K562 (cell line): ENCODE data around the gene GYG2. TPM values are rescaled to one million over a fixed set of nuclear protein-coding genes. Genes with fewer than 3 reads are reported as not detected.
A peak's percentile ranks its signal among the peaks of the same experiment; 100 is the strongest.

Experiments used
- ATAC-seq: fragments of 200-7000 bp; cut with Tn5 transposase; 3 replicates; pipeline ENCODE4 v1.9.1; 2020; ENCODE audit warnings: moderate library complexity
- BruUV-seq: library from RNA; stranded (reverse); fragments of 400-500 nt; replicated peaks from 2 replicates; lab custom pipeline; 2021; lab: Mats Ljungman, UMichigan
- CTCF ChIA-PET: fragments of 300-600 bp; formaldehyde crosslinking; extraction: SDS; loops from one replicate; lab custom pipeline; 2021; ENCODE audit warnings: low intra/inter-chr PET ratio; lab: Yijun Ruan, JAX
- POLR2A ChIA-PET: fragments of 300-600, 350-650 bp; sonication (Branson Sonifier 250); formaldehyde crosslinking; extraction: SDS; loops from one replicate; lab custom pipeline; 2021; ENCODE audit warnings: antibody characterized with exemption, inconsistent platforms; lab: Yijun Ruan, JAX
- DNase-seq, 4 experiments: peaks; one replicate each; pipeline versions ENCODE4 v3.0.0 to v3.0.0-alpha.2; 2011 to 2018; ENCODE audit warnings: low spot score in 3 of 4, mixed read lengths in 3 of 4; ENCODE audit errors: extremely low read depth in 1 of 4
- FAIRE-seq: peaks from 2 replicates; lab custom pipeline; 2011; peaks lifted over from hg19 to GRCh38; lab: Jason Lieb, UNC
- H2AFZ ChIP-seq: 2 replicates; pipeline ENCODE4 v1.6.0; 2011; ENCODE audit warnings: low read depth, low read length, control low read depth, inconsistent platforms
- H3K27ac ChIP-seq: fragments of 200-600 bp; 3 replicates; pipeline ENCODE4 v1.8.0; 2011; ENCODE audit warnings: low read depth, mild to moderate bottlenecking, control low read depth, inconsistent platforms, low read length, moderate library complexity, mixed read lengths; ENCODE audit errors: extremely low read depth
- H3K27me3 ChIP-seq, 2 experiments: fragments of 300-600 bp in 1 of 2; 2 replicates in 1 of 2; 3 replicates in 1 of 2; pipeline versions ENCODE4 v1.6.0 to v1.8.0; 2011; ENCODE audit warnings: inconsistent platforms in 2 of 2, low read length in 2 of 2, mild to moderate bottlenecking in 1 of 2, mixed read lengths in 1 of 2, moderate library complexity in 1 of 2; ENCODE audit not compliant: control insufficient read depth in 2 of 2, insufficient read depth in 2 of 2
- H3K36me3 ChIP-seq: fragments of 300-600 bp; 3 replicates; pipeline ENCODE4 v1.8.0; 2011; ENCODE audit warnings: mild to moderate bottlenecking, low read length, inconsistent platforms; ENCODE audit not compliant: control insufficient read depth, insufficient read depth
- H3K4me1 ChIP-seq, 2 experiments: fragments of 200-600 bp in 1 of 2; replicated peaks in 1 of 2; 2 replicates in 1 of 2; 3 replicates in 1 of 2; pipeline versions ENCODE4 v1.5.1 to v1.8.0; 2011; ENCODE audit warnings: inconsistent platforms in 2 of 2, low read length in 2 of 2, mild to moderate bottlenecking in 1 of 2, mixed read lengths in 1 of 2, moderate library complexity in 1 of 2; ENCODE audit not compliant: control insufficient read depth in 2 of 2, insufficient read depth in 2 of 2
- H3K4me2 ChIP-seq: 2 replicates; pipeline ENCODE4 v1.6.1; 2011; ENCODE audit warnings: low read length, control low read depth, inconsistent platforms, mixed read lengths; ENCODE audit not compliant: insufficient read depth
- H3K4me3 ChIP-seq: fragments of 200-600 bp; sonication (generic), shearing (Covaris generic); 2 replicates; pipeline ENCODE4 v1.5.1; 2016; ENCODE audit warnings: control low read depth, inconsistent platforms
- H3K79me2 ChIP-seq: fragments of 200-600 bp; 3 replicates; pipeline ENCODE4 v1.8.0; 2011; ENCODE audit warnings: low read length, inconsistent platforms; ENCODE audit not compliant: control insufficient read depth, insufficient read depth
- H3K9ac ChIP-seq, 2 experiments: 2 replicates each; pipeline versions ENCODE4 v1.6.0 to v1.6.1; 2011; ENCODE audit warnings: low read depth in 2 of 2, low read length in 2 of 2, control low read depth in 1 of 2, inconsistent platforms in 1 of 2, mild to moderate bottlenecking in 1 of 2, mixed read lengths in 1 of 2; ENCODE audit not compliant: insufficient read depth in 1 of 2
- H3K9me1 ChIP-seq: one replicate; pipeline ENCODE4 v1.6.0; 2011; ENCODE audit warnings: inconsistent platforms, mild to moderate bottlenecking, low read length, moderate library complexity; ENCODE audit not compliant: control insufficient read depth, insufficient read depth
- H3K9me3 ChIP-seq: replicated peaks from 2 replicates; pipeline ENCODE4 v1.5.1; 2011; ENCODE audit warnings: low read depth, low read length, inconsistent platforms; ENCODE audit not compliant: control insufficient read depth, insufficient read depth
- H4K20me1 ChIP-seq: replicated peaks from 2 replicates; pipeline ENCODE4 v1.6.1; 2011; ENCODE audit warnings: low read length, inconsistent platforms, mixed read lengths; ENCODE audit not compliant: control insufficient read depth, insufficient read depth
- DDX20 ChIP-seq: fragments of 450-650 bp; IDR thresholded peaks from 2 replicates; pipeline ENCODE4 v1.6.1; 2016; ENCODE audit warnings: missing genetic modification characterization, low read depth, mild to moderate bottlenecking, missing compliant biosample characterization, moderate library complexity
- NR4A1 ChIP-seq, 2 experiments: fragments of 250-450 bp in 1 of 2; fragments of 450-650 bp in 1 of 2; sonication (Bioruptor Pico) in 1 of 2; IDR thresholded peaks; 2 replicates each; pipeline versions ENCODE4 v1.4.0 to v1.6.1; 2016 to 2020; ENCODE audit warnings: mild to moderate bottlenecking in 2 of 2, missing compliant biosample characterization in 1 of 2, missing genetic modification characterization in 1 of 2, moderate library complexity in 1 of 2
- PTTG1 ChIP-seq: fragments of 450-650 bp; IDR thresholded peaks from 2 replicates; pipeline ENCODE4 v1.6.1; 2016; ENCODE audit warnings: low read depth, mild to moderate bottlenecking, missing genetic modification characterization, missing compliant biosample characterization
- PYGO2 ChIP-seq: fragments of 450-650 bp; IDR thresholded peaks from 2 replicates; pipeline ENCODE4 v1.6.1; 2016; ENCODE audit warnings: mild to moderate bottlenecking, missing genetic modification characterization, moderate library complexity, missing compliant biosample characterization
- ZNF175 ChIP-seq: fragments of 200-800 bp; sonication (Bioruptor generic); IDR thresholded peaks from 2 replicates; pipeline ENCODE4 v1.6.1; 2016; ENCODE audit warnings: low read depth, mild to moderate bottlenecking, missing genetic modification characterization, missing compliant biosample characterization
- ZNF239 ChIP-seq: fragments of 250-450 bp; sonication (Bioruptor Pico); IDR thresholded peaks from 2 replicates; pipeline ENCODE4 v1.4.0; 2020; ENCODE audit warnings: mild to moderate bottlenecking
- ZNF76 ChIP-seq: fragments of 250-450 bp; sonication (Bioruptor Pico); IDR thresholded peaks from 2 replicates; pipeline ENCODE4 v1.4.0; 2020; ENCODE audit warnings: mild to moderate bottlenecking, moderate library complexity, borderline replicate concordance
- WGBS: fragments of 100-300 bp; shearing (Covaris generic); methylation state at CpG from one replicate; pipeline ENCODE4 v1.1.6; 2016; ENCODE audit warnings: low coverage, mixed read lengths; ENCODE audit not compliant: insufficient coverage; ENCODE audit errors: missing lambda C conversion rate; 5-methylcytosine and 5-hydroxymethylcytosine counted together
- in situ Hi-C: fragments of 300-500 bp; cut with MboI; formaldehyde crosslinking; loops from 4 replicates; pipeline ENCODE4 v1.15.0; 2018; ENCODE audit warnings: inconsistent platforms, mixed read lengths
- intact Hi-C: fragments of 100-400 bp; cut with micrococcal nuclease; formaldehyde crosslinking; loops from 2 replicates; pipeline ENCODE4 v1.14.2; 2022
- polyA plus RNA-seq, 8 experiments: library from polyadenylated mRNA; depleted of rRNA in 4 of 8; stranded (reverse) in 5 of 8; unstranded in 3 of 8; fragments of >200 nt; fragmentation: Nextera tagmentation in 2 of 8; fragmentation: Illumina TruSeq in 1 of 8; extraction: Ambion mirVana in 2 of 8; extraction: Trizol in 1 of 8; gene quantifications; 2 replicates each; pipeline versions ENCODE4 v1.2.1 to v1.2.3, GENCODE V29; 2011 to 2014; ENCODE audit warnings: inconsistent platforms in 1 of 8, missing spikeins in 1 of 8
- total RNA-seq, 7 experiments: library from RNA; depleted of rRNA in 6 of 7; stranded (reverse); fragments of >200 nt in 6 of 7; fragmentation: Illumina TruSeq in 2 of 7; extraction: Trizol in 2 of 7; gene quantifications; 2 replicates each; pipeline versions ENCODE4 v1.2.1 to v1.2.3, GENCODE V29; 2011 to 2021; ENCODE audit warnings: low replicate concordance in 1 of 7
- TF ChIP-seq, protein P1 (sequence below): fragments of 450-650 bp; conservative IDR thresholded peaks from 2 replicates; pipeline ENCODE4 v1.6.1; 2016; ENCODE audit warnings: missing genetic modification characterization, low read depth, mild to moderate bottlenecking, missing compliant biosample characterization, moderate library complexity
- TF ChIP-seq, protein P2 (sequence below): fragments of 200-800 bp; sonication (Bioruptor generic); IDR thresholded peaks from 2 replicates; pipeline ENCODE4 v1.6.1; 2017; ENCODE audit warnings: missing genetic modification characterization, missing compliant biosample characterization
- TF ChIP-seq, protein P3 (sequence below): fragments of 450-650 bp; formaldehyde crosslinking; IDR thresholded peaks from 2 replicates; pipeline ENCODE4 v1.4.0; 2020; ENCODE audit warnings: mild to moderate bottlenecking, moderate library complexity
- TF ChIP-seq, protein P4 (sequence below): fragments of 450-650 bp; IDR thresholded peaks from 2 replicates; pipeline ENCODE4 v1.6.1; 2017; ENCODE audit warnings: antibody characterized with exemption, mild to moderate bottlenecking

The GYG2 gene
- total and polyA plus RNA-seq, 9 of the 15 experiments (the other 6 are each of a cell fraction or from before 2014, with no cell fraction given) = 0.24 to 4.4 (median 2.9) TPM

DNA sequence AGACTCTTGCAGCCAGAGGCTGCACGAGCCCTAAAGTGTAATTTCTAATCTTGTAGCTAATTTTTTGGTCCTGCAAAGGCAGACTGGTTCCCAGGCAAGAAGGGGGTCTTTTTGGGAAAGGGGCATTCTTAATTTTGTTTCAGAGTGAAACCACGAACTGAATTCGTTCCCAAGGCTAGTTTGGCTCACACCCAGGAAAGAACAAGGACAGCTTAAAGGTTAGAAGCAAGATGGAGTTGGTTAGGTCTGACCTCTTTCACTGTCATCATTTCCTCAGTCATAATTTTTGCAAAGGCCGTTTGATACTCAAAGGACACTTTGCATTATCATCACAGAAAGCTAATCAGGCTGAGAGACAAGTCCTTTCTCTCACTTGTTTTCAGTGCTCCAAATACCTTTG is 46.0 kb upstream of the GYG2 start:
- WGBS = 6% methylated on average over 4 of the region's 4 CpGs
- ATAC-seq = no peak
- H3K79me2 ChIP-seq = no peaks in the 10 kb centered on the region
- in situ Hi-C loops = no loop called here
- CTCF ChIA-PET = no interaction called here
- no peaks in the 10 kb centered on the region for H4K20me1 ChIP-seq
- H2AFZ ChIP-seq = no peak overlapping the region
- H3K9ac ChIP-seq = no peak overlapping the region
- POLR2A ChIA-PET = no interaction called here
- no peaks in the 10 kb centered on the region; a peak in 1 of 5 replicates for H3K4me1 ChIP-seq
- DNase-seq = no peak
- no peak for FAIRE-seq
- H3K36me3 ChIP-seq = no peaks in the 10 kb centered on the region
- no peaks in the 10 kb centered on the region for H3K9me1 ChIP-seq
- H3K27ac ChIP-seq = no peak overlapping the region
- no peak overlapping the region for H3K4me2 ChIP-seq
- intact Hi-C loops = no loop called here
- no peak overlapping the region for H3K4me3 ChIP-seq
- no peaks in the 10 kb centered on the region; a peak in 2 of 5 replicates for H3K27me3 ChIP-seq
- H3K9me3 ChIP-seq = no peaks in the 10 kb centered on the region
- BruUV-seq = no TSS peak
- TF ChIP-seq PYGO2 (tag) = peak; percentile 65
- TF ChIP-seq ZNF239 (CRISPR knock-in tag) = peak; percentile 46; the same call in 1 of the 2 replicates
- 0 out of 2 replicates have a peak, but pooled peaks have one; percentile 73 for TF ChIP-seq ZNF76 (CRISPR knock-in tag)
- TF ChIP-seq DDX20 = peak; percentile 81
- TF ChIP-seq ZNF175 (CRISPR knock-in tag) = 0 out of 2 replicates have a peak, but pooled peaks have one; percentile 63
- peak; percentile 69; the same call in 1 of the 2 replicates for TF ChIP-seq PTTG1 (tag)
- no peak for TF ChIP-seq NR4A1 (CRISPR knock-in tag; IDR thresholded peaks at IDR 0.05)
- TF ChIP-seq NR4A1 (tag; IDR thresholded peaks at IDR 0.05) = peak; percentile 93
- TF ChIP-seq, protein P1, sequence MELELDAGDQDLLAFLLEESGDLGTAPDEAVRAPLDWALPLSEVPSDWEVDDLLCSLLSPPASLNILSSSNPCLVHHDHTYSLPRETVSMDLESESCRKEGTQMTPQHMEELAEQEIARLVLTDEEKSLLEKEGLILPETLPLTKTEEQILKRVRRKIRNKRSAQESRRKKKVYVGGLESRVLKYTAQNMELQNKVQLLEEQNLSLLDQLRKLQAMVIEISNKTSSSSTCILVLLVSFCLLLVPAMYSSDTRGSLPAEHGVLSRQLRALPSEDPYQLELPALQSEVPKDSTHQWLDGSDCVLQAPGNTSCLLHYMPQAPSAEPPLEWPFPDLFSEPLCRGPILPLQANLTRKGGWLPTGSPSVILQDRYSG (tag) = peak; percentile 64; the same call in 1 of the 2 replicates
- TF ChIP-seq, protein P2, sequence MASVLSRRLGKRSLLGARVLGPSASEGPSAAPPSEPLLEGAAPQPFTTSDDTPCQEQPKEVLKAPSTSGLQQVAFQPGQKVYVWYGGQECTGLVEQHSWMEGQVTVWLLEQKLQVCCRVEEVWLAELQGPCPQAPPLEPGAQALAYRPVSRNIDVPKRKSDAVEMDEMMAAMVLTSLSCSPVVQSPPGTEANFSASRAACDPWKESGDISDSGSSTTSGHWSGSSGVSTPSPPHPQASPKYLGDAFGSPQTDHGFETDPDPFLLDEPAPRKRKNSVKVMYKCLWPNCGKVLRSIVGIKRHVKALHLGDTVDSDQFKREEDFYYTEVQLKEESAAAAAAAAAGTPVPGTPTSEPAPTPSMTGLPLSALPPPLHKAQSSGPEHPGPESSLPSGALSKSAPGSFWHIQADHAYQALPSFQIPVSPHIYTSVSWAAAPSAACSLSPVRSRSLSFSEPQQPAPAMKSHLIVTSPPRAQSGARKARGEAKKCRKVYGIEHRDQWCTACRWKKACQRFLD (CRISPR knock-in tag) = 0 out of 2 replicates have a peak, but pooled peaks have one; percentile 46
- TF ChIP-seq, protein P3, sequence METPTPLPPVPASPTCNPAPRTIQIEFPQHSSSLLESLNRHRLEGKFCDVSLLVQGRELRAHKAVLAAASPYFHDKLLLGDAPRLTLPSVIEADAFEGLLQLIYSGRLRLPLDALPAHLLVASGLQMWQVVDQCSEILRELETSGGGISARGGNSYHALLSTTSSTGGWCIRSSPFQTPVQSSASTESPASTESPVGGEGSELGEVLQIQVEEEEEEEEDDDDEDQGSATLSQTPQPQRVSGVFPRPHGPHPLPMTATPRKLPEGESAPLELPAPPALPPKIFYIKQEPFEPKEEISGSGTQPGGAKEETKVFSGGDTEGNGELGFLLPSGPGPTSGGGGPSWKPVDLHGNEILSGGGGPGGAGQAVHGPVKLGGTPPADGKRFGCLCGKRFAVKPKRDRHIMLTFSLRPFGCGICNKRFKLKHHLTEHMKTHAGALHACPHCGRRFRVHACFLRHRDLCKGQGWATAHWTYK (CRISPR knock-in tag) = peak; percentile 63; the same call in 1 of the 2 replicates
- TF ChIP-seq, protein P4, sequence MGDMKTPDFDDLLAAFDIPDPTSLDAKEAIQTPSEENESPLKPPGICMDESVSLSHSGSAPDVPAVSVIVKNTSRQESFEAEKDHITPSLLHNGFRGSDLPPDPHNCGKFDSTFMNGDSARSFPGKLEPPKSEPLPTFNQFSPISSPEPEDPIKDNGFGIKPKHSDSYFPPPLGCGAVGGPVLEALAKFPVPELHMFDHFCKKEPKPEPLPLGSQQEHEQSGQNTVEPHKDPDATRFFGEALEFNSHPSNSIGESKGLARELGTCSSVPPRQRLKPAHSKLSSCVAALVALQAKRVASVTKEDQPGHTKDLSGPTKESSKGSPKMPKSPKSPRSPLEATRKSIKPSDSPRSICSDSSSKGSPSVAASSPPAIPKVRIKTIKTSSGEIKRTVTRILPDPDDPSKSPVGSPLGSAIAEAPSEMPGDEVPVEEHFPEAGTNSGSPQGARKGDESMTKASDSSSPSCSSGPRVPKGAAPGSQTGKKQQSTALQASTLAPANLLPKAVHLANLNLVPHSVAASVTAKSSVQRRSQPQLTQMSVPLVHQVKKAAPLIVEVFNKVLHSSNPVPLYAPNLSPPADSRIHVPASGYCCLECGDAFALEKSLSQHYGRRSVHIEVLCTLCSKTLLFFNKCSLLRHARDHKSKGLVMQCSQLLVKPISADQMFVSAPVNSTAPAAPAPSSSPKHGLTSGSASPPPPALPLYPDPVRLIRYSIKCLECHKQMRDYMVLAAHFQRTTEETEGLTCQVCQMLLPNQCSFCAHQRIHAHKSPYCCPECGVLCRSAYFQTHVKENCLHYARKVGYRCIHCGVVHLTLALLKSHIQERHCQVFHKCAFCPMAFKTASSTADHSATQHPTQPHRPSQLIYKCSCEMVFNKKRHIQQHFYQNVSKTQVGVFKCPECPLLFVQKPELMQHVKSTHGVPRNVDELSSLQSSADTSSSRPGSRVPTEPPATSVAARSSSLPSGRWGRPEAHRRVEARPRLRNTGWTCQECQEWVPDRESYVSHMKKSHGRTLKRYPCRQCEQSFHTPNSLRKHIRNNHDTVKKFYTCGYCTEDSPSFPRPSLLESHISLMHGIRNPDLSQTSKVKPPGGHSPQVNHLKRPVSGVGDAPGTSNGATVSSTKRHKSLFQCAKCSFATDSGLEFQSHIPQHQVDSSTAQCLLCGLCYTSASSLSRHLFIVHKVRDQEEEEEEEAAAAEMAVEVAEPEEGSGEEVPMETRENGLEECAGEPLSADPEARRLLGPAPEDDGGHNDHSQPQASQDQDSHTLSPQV = peak; percentile 47; the same call in 1 of the 2 replicates
